ENCODE data around the gene SEMA7A.

Gene SEMA7A

DNA sequence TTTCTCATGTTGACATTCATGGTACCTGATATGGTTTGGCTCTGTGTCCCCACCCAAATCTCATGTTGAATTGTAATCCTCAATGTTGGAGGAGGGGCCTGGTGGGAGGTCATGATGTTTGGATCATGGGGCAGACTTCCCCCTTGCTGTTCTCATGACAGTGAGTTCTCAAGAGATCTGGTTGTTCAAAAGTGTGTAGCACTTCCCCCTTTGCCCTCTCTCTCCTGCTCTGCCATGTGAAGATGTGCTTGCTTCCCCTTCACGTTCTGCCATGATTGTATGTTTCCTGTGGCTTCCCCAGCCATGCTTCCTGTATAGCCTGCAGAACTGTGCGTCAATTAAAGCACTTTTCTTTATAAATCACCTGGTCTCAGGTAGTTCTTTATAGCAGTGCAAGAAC lies 30.5 kb upstream of the SEMA7A start:
- H3K27ac ChIP-seq (ENCODE audit: low read length): peak overlapping the region; percentile 9; the same call in 1 of the 2 replicates
- no peaks in the 10 kb centered on the region for H4K20me1 ChIP-seq (ENCODE audit: insufficient read depth, low read length)
- no peak overlapping the region for H3K4me3 ChIP-seq (ENCODE audit: low read length)
- no peaks in the 10 kb centered on the region for H3K27me3 ChIP-seq (ENCODE audit: low read depth, low read length)
- H3K36me3 ChIP-seq (replicated peaks; ENCODE audit: low read depth, low read length): peaks cover 39% of the 10 kb centered on the region
- 0 out of 2 replicates have a peak, but pooled peaks cover 2% of the 10 kb centered on the region for H3K9me3 ChIP-seq (ENCODE audit: insufficient read depth, low read length)
- no peak overlapping the region for H2AFZ ChIP-seq (ENCODE audit: low read depth, low read length)
- no peak for TF ChIP-seq EZH2phosphoT487 (IDR thresholded peaks at IDR 0.05; ENCODE audit: low read depth)
- TF ChIP-seq, protein P1, sequence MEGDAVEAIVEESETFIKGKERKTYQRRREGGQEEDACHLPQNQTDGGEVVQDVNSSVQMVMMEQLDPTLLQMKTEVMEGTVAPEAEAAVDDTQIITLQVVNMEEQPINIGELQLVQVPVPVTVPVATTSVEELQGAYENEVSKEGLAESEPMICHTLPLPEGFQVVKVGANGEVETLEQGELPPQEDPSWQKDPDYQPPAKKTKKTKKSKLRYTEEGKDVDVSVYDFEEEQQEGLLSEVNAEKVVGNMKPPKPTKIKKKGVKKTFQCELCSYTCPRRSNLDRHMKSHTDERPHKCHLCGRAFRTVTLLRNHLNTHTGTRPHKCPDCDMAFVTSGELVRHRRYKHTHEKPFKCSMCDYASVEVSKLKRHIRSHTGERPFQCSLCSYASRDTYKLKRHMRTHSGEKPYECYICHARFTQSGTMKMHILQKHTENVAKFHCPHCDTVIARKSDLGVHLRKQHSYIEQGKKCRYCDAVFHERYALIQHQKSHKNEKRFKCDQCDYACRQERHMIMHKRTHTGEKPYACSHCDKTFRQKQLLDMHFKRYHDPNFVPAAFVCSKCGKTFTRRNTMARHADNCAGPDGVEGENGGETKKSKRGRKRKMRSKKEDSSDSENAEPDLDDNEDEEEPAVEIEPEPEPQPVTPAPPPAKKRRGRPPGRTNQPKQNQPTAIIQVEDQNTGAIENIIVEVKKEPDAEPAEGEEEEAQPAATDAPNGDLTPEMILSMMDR (IDR thresholded peaks at IDR 0.05; ENCODE audit: low read depth, low read length): no peak
- H3K4me2 ChIP-seq (ENCODE audit: low read length): peak overlapping the region; percentile 15; the same call in 1 of the 2 replicates
- peaks cover 54% of the 10 kb centered on the region for H3K79me2 ChIP-seq (ENCODE audit: low read length)
- no peak overlapping the region for H3K9ac ChIP-seq (ENCODE audit: low read length)
- peaks cover 32% of the 10 kb centered on the region for H3K4me1 ChIP-seq (ENCODE audit: low read length)

DNA sequence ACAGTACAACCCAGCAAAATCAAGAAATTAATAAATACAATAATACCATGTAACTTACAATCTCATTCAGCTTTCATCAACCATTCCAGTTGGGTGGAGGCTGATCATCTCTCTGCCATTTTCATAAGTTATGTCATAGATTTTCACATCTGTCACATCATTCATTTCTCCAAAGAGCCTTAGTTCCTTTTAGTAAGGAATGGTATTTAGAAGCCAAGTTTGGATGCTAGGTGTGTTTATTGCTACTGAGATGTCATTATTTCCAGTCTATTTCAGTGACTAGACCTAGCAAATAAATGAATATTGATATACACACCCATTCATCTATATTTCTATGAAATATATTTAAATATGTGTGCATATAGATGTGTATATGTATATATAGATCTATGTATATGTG lies 29.9 kb upstream of the SEMA7A start:
- TF ChIP-seq, protein P1 (IDR thresholded peaks at IDR 0.05; ENCODE audit: low read depth, low read length): no peak
- TF ChIP-seq EZH2phosphoT487 (IDR thresholded peaks at IDR 0.05; ENCODE audit: low read depth): no peak
- peaks cover 60% of the 10 kb centered on the region for H3K79me2 ChIP-seq (ENCODE audit: low read length)
- H2AFZ ChIP-seq (ENCODE audit: low read depth, low read length): no peak overlapping the region
- 0 out of 2 replicates have a peak, but pooled peaks cover 2% of the 10 kb centered on the region for H4K20me1 ChIP-seq (ENCODE audit: insufficient read depth, low read length)
- no peaks in the 10 kb centered on the region for H3K27me3 ChIP-seq (ENCODE audit: low read depth, low read length)
- peak overlapping the region; percentile 74 for H3K4me2 ChIP-seq (ENCODE audit: low read length)
- peak overlapping the region; percentile 97; the same call in 1 of the 2 replicates for H3K27ac ChIP-seq (ENCODE audit: low read length)
- no peak overlapping the region for H3K9ac ChIP-seq (ENCODE audit: low read length)
- peak overlapping the region; percentile 83 for H3K4me3 ChIP-seq (ENCODE audit: low read length)
- H3K36me3 ChIP-seq (replicated peaks; ENCODE audit: low read depth, low read length): peaks cover 41% of the 10 kb centered on the region
- 0 out of 2 replicates have a peak, but pooled peaks cover 2% of the 10 kb centered on the region for H3K9me3 ChIP-seq (ENCODE audit: insufficient read depth, low read length)
- peaks cover 38% of the 10 kb centered on the region for H3K4me1 ChIP-seq (ENCODE audit: low read length)

DNA sequence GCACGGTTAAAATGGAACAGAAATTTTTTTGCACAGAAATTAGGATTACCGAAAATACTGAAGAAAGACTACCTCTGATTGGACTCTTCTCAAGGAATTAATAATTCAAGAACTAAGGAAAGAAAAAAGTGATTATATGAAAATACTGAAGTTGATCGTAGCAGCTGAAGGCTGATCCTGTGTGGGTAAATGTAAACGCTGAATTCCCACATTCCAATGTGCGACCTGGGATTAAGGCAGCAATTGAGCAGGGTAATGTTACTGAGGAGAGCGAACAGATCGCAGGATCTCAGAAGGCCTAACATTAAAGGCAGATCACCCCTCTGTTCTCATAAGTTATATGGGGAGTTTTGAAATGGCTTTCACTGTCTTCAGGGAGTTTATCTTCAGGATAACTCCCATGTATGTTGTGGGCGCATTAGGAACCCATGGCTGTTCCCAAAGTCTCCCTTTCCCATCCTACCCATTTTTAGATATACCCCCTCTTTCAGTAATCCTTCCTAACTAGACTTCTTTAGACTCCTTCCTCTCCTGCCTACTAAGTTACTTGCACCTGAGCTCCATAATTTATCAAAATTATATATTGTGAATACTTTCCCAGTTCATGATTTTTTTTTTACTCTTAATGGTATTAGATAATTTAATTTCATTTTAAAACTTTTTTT lies 28.2 kb upstream of the SEMA7A start:
- no peak for TF ChIP-seq EZH2phosphoT487 (IDR thresholded peaks at IDR 0.05; ENCODE audit: low read depth)
- TF ChIP-seq, protein P1 (IDR thresholded peaks at IDR 0.05; ENCODE audit: low read depth, low read length): no peak

More for the DNA sequence above, 28.2 kb upstream of the SEMA7A start:
- peaks cover 70% of the 10 kb centered on the region for H3K79me2 ChIP-seq (ENCODE audit: low read length)
- H3K36me3 ChIP-seq (replicated peaks; ENCODE audit: low read depth, low read length): peaks cover 45% of the 10 kb centered on the region
- peak overlapping the region; percentile 98 for H3K9ac ChIP-seq (ENCODE audit: low read length)
- 0 out of 2 replicates have a peak, but pooled peaks cover 3% of the 10 kb centered on the region for H4K20me1 ChIP-seq (ENCODE audit: insufficient read depth, low read length)
- H3K4me3 ChIP-seq (ENCODE audit: low read length): peak overlapping the region; percentile 83
- no peaks in the 10 kb centered on the region for H3K27me3 ChIP-seq (ENCODE audit: low read depth, low read length)
- 0 out of 2 replicates have a peak, but pooled peaks cover 2% of the 10 kb centered on the region for H3K9me3 ChIP-seq (ENCODE audit: insufficient read depth, low read length)
- peaks cover 41% of the 10 kb centered on the region for H3K4me1 ChIP-seq (ENCODE audit: low read length)
- peak overlapping the region; percentile 74 for H3K4me2 ChIP-seq (ENCODE audit: low read length)
- H3K27ac ChIP-seq (ENCODE audit: low read length): peak overlapping the region; percentile 97
- H2AFZ ChIP-seq (ENCODE audit: low read depth, low read length): no peak overlapping the region

Measured in OCI-LY3 (cell line).